Hematopoietic multipotent progenitor cell (in vitro differentiated cells): Measurements from ENCODE around the gene EFEMP2. TPM values are rescaled to one million over a fixed set of nuclear protein-coding genes. Genes with fewer than 3 reads are reported as not detected.
A peak's percentile ranks its signal among the peaks of the same experiment; 100 is the strongest.
"Not testable (repeated sequence)": the region's sequence is repeated elsewhere in the genome, so short reads cannot be mapped to it uniquely, and the experiment has no call there.

Source experiments
- DNase-seq, 3 donors: peaks; one replicate each; pipeline ENCODE4 v3.0.0-alpha.2; 2011 to 2015; ENCODE audit warnings: low read depth in 2 of 3, low spot score in 2 of 3
- total RNA-seq: library from RNA; depleted of rRNA; stranded (reverse); fragments of >200 nt; gene quantifications from one replicate; pipeline ENCODE4 v1.2.3, GENCODE V29; 2012

The EFEMP2 gene
- total RNA-seq, 1 donor: 13.7 TPM

- peak; percentile 52 to 63 (median 62) for DNase-seq
Observed at GRCh38 chr11:65856689-65857499, 15.7 kb downstream of the EFEMP2 start.

GRCh38 chr11:65855927-65856363 lies 16.7 kb downstream of the EFEMP2 start:
- no peak for DNase-seq

GRCh38 chr11:65854852-65855837 lies 17.5 kb downstream of the EFEMP2 start:
- DNase-seq: no peak

DNA sequence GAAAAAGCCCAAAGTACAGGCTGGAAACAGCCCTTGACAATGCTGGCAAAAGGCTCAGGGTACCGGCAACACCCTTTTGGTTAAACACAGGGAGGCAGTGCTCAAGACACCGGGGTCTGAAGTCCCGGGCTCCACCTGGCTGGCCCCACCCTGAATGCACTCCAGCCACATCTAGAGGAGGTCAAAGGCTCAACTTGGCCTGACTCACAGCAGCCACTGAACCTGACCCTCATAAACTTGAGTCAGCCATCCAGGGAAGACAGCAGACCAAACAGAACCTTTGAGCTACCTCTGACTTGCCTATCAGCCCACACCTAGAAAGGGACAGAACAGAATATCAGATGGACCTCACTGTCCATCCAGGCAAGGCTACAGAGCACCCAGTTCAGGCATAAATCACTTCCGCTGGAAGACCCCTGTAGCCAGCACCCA lies 18.4 kb downstream of the EFEMP2 start:
- DNase-seq: no peak

DNA sequence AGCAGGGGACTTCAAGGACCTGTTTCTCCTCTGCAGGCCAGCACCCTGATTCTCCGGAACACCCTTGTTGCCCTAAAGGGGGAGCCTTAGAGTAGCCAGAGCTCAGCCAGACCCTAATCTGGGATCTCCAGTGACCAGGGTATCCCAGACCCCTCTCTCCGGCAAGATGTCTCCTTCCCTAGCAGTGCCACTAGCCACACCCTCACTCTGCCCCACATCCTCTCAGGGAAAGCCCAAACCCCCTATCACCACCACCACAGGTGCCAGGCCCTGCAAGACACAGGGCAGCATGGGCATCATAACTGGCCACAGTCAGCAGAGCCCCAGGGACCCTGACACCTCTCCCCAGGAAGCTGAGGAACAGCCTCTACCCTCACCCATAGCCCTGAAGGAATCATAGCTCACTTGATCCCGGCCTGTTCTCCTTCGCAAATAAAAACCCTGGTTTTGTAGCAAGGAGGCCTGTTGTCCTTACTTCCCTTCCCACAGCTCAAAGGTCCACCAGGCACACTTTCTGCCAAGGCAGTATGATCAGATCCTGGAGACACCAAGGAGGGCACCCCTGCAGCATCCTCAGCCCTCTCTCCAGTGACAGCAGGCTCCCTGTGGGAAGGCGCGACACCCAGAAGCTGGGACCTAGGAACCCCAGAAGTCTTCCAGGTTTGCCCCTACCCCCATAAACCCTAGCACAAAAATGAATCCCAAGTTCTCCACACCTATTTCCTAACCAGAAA lies 19.2 kb downstream of the EFEMP2 start:
- no peak for DNase-seq

GRCh38 chr11:65852508-65853245 lies 19.9 kb downstream of the EFEMP2 start:
- DNase-seq: no peak

DNA sequence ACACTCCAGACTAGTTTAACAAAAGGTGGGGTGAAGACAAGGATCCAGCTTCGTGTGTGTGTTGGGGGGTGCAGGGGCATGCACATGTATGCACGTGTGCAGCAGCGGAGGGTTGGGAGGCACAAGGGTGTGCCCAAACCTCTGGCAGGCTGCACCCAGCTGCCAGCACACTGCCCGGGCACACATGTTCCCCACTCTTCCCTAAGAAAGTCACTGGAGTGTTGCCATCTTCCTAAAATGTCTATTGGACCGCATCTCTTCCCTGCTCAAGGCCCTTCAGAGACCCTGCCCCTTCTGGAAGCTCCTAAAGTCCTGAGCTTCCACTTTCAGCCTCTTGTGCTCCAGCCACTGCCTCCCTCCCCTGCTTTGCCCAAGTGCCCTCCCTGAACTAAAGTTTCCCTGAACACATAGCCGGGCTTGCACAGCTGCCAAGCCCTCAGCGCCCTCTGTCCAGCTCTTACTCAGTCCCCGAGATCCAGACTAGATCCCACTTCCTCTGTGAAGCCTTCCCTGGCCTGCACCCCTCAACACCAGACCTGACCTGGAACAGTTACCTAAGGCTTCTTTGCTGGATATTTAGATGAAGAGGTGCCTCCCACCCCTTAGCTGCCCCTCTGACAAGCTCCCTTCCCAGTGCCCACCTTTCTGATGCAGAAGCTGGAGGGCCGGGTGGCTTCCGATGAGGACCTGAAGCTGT lies 20.6 kb downstream of the EFEMP2 start:
- DNase-seq: no peak

DNA sequence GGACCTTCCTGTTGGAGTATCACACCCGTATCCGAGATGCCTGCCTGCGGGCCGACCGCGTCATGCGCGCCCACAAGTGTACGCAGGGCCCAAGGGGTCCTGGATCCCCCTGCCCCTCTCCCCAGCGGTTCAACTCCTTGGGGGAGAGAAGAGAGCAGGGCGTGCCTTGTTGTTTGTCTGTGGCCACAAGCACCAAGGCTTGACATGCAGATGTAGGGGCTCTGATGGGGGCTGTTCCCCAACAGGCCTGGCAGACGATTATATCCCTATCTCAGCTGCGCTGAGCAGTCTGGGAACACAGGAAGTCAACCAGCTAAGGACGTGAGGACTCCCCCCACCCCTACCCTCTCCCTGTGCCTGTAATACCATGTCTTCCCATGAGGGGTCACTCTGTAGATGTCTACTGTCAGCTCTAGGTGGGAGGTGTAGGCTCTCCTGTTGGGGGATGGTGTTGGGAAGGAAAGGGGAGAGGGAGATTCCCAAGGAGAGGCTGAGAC lies 21.5 kb downstream of the EFEMP2 start:
- DNase-seq: peak in 1 of 3 donors; percentile 31

DNA sequence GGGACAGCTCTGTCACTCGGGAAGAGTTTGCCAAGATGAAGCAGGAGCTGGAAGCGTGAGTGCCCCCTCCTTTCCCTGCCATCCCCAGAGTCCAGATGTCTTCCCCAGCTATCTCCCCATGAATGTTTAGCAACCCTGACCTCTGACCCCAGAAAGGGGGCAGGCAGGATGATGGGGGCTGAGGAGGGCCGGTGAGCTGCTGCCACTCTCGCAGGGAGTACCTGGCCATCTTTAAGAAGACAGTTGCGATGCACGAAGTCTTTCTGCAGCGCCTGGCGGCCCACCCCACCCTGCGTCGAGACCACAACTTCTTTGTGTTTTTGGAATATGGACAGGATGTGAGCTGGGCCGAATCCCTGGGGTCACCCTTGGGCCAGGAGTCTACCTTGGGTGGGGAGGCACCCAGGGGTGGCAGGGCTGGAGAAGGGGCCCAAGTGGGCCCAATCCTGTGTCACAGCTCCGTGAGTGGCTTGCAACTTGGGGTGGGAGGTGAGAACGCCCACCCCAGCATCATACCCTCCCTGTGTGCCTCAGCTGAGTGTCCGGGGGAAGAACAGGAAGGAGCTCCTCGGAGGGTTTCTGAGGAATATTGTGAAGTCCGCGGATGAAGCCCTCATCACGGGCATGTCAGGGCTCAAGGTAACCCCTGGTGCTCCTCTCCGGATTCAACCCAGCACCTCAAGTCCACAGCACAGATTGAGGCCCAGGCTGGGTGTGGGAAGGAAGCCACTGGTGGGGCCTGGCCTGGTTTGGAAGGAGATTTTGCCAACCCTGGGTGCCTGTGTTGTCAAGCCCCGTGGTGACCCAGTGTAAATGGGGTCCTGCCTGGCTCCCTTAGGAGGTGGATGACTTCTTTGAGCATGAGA lies 22.1 kb downstream of the EFEMP2 start:
- DNase-seq: no peak

GRCh38 chr11:65849771-65850216 lies 22.8 kb downstream of the EFEMP2 start:
- DNase-seq: no peak

- DNase-seq: no peak
Observed at GRCh38 chr11:65849366-65849765, 23.2 kb downstream of the EFEMP2 start.

DNA sequence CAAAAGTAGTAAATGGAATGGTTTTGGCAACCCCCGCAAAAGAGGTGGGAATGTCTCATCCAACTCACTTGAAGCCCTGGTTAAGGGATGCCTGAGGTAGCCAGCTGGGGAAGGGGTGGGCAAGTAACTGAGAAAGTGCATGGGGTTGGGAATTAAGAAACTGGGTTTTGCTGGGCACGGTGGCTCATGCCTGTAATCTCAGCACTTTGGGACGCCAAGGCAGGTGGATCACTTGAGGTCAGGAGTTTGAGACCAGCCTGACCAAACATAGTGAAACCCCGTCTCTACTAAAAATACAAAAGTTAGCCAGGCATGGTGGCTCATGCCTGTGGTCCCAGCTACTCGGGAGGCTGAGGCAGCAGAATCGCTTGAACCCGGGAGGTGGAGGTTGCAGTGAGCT lies 23.9 kb downstream of the EFEMP2 start:
- DNase-seq: not testable (repeated sequence)

DNA sequence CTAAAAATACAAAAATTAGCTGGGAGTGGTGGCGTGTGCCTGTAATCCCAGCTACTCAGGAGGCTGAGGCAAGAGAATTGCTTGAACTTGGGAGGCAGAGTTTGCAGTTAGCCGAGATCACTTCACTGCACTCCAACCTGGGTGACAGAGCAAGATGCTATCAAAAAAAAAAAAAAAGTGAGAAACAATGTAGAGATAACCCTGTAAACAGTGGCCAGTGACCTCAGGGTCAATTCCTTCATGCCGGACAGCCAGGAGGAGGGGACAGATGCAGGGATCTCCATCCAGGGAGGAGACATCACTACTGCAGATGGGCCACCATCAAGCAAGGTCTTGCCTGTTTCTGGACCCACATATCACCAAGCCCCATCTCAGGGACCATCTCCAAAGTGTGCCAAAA lies 24.9 kb downstream of the EFEMP2 start:
- no peak for DNase-seq

DNA sequence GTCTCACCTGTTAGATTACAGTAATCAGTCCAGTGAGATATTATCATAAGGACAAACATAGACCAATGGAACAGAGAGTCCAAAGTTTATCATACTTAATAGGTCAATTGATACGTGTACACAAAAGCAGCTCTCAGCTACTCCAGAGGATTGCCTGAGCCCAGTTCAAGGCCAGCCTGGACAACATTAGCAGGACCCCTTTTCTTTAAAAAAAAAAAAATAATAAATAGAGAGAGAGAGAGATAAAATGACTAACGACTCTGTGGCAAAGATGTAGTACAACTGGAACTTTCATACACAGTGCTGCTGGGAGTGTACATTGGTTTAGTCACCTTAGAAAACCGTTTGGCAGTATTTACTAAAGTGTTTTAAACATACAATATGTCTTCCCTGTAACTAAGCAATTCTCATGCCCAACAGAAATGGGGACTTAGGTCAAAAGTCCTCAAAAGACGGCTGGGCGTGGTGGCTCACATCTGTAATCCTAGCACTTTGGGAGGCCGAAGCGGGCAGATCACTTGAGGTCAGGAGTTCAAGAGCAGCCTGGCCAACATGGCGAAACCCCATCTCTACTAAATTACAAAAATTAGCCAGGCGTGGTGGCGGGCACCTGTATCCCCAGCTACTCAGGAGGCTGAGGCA lies 28.2 kb downstream of the EFEMP2 start:
- DNase-seq: no peak

GRCh38 chr11:65843811-65844210 lies 28.8 kb downstream of the EFEMP2 start:
- DNase-seq: no peak

DNA sequence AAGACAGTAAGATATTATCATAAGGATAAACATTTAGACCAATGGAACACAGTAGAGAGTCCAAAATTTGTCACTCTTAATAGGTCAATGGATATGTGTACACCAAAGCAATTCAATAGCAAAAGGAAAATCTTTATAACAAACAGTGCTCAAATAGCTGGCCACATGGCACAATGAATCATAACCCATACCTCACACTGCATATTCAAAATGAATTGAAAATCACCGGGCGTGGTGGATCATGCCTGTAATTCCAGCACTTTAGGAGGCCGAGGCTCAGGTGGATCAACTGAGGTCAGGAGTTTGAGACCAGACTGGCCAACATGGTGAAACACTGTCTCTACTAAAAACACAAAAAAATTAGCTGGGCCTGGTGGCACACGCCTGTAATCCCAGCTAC lies 30.5 kb downstream of the EFEMP2 start:
- DNase-seq: no peak

DNA sequence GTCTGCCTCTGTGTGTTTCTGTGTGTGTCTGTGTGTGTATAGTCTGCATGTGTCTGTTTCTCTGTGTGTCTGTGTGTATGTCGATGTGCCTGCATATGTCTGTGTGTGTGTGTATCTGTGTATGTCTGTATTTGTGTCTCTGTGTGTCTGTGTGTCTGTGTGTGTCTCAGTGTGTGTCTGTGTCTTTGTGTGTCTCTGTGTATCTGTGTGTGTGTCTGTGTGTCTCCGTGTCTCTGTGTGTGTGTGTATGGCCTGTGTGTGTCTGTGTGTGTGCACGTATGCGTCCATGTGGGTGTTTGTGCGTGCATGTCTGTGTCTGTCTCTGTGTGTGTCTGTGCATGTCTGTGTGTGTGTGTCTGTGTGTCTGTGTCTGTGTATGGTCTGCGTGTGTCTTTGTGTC lies 38.4 kb downstream of the EFEMP2 start:
- DNase-seq: no peak
